Stimulated activated CD4-positive, alpha-beta T cell treated with anti-CD3 and anti-CD28 coated beads, Interleukin-4, amount 100 ng/mL, for 1 hour (primary cell): ENCODE data around the gene SCGB1C2.
"Not testable (repeated sequence)": the region's sequence is repeated elsewhere in the genome, so short reads cannot be mapped to it uniquely, and the experiment has no call there.

Source experiments
- DNase-seq: peaks from one replicate; pipeline ENCODE4 v3.0.0-alpha.2; 2020

The SCGB1C2 gene

GRCh38 chr17:149231-149630, 11.9 kb downstream of the SCGB1C2 start:
- DNase-seq, result no peak

DNA sequence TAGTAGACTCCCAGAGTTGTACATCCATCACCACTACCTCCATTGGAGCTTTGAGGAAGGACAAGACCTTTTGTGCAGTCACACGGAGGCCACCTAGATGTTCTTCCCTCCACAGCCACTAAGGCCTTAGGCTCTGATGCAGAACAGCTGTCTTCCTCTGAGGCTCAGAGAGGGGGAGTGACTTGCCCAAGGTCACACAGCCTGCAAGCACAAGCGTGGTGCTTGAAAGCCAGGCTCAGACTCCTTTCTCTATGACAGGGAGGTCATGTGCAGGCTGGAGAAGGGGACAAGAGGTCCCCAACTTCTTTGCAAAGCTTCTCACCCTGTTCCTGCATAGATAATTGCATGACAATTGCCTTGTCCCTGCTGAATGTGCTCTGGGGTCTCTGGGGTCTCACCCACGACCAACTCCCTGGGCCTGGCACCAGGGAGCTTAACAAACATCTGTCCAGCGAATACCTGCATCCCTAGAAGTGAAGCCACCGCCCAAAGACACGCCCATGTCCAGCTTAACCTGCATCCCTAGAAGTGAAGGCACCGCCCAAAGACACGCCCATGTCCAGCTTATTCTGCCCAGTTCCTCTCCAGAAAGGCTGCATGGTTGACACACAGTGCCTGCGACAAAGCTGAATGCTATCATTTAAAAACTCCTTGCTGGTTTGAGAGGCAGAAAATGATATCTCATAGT, 12.7 kb downstream of the SCGB1C2 start:
- no peak for DNase-seq

DNA sequence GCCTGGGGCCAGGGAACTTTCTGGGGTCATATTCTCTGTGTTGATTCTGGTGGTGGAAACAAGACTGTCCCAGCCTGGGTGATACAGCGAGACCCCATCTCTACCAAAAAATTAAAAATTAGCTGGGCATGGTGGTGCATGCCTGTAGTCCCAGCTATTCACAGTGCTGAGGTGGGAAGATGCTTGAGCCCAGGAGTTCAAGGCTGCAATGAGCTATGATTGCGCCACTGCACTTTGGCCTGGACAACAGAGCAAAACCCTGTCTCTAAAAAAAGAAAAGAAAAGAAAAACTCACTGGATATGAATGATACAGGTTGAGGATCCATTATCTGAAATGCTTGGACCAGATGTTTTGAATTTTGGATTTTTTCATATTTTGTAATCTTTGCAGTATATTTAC, 13.6 kb downstream of the SCGB1C2 start:
- DNase-seq, result no peak

- no peak for DNase-seq
These were observed 14.8 kb downstream of the SCGB1C2 start for GRCh38 chr17:151886-152859.

GRCh38 chr17:152860-153420, 15.6 kb downstream of the SCGB1C2 start:
- no peak for DNase-seq

GRCh38 chr17:153851-154250, 16.5 kb downstream of the SCGB1C2 start:
- DNase-seq, result no peak

- no peak for DNase-seq
These were observed 18.2 kb downstream of the SCGB1C2 start for GRCh38 chr17:155576-155975.

DNA sequence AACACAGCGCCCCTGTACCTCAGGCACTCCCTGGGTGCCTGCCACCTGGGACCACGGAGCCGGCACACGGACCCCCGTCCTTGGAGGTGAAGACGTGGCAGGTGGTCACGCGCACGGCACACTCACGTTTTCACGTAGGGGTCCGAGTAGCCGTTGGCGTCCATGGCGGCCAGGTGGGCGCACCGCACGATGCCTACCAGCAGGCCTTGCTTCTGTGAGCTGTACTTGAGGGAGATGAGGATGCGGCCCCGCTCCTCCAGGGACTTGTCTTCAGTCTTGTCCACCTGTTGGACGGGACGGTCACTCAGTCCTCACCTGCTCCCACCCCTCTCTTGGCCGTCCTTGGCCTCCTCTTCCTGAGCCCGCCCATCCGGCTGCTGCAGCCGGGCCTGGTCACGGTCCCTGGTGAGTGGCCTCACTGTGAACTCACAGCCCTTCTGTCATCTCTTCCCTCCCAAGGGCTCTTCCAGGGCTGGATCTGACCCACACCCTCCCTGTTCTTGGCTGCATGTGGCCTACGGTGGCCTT, 18.8 kb downstream of the SCGB1C2 start:
- no peak for DNase-seq

GRCh38 chr17:156946-157345, 19.6 kb downstream of the SCGB1C2 start:
- no peak for DNase-seq

GRCh38 chr17:157901-158300, 20.5 kb downstream of the SCGB1C2 start:
- DNase-seq, result no peak

GRCh38 chr17:158379-158778, 21.0 kb downstream of the SCGB1C2 start:
- DNase-seq, result no peak

GRCh38 chr17:159609-160008, 22.2 kb downstream of the SCGB1C2 start:
- no peak for DNase-seq

- no peak for DNase-seq
These were observed 23.0 kb downstream of the SCGB1C2 start for GRCh38 chr17:160336-160735.

DNA sequence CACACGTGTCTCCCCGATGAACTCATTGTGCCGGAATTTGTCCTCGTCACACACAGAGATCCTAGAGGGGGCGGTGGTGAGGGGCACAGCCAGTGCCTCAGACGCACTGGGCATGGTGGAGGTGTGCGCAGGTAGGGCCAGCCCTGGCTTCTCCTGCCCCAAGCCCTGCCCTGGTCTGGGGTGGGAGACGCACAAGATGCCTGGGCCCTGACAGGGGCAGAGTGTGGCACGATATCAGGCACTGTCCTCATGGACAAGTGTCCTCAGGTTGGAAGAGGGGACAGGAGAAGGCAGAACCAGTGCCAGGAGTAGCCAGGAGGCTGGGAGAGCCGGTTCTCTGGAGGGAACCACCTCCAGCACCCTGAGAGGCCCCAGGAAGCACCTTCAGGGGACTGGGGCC, 24.1 kb downstream of the SCGB1C2 start:
- DNase-seq, result no peak

DNA sequence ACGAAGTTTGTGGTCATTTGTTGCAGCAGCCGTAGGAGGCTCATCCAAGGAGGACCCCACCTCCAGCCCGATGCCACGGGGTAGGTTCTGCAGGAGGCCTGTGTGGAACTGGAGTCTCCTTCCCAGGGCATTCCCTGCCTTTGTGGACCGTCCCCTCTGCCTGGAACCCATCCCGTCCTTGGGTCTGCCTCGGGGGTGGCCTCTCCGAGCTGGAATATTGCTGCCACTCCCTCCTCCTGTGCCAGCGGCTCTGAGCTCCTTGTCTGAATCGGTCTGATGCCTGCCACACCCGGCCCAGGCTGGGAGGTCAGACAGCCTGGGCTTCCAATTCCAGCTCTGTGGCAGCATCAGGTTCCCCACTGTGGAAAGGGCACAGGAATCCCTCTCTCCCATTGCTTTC, 25.3 kb downstream of the SCGB1C2 start:
- no peak for DNase-seq

- DNase-seq, result no peak
These were observed 26.2 kb downstream of the SCGB1C2 start for GRCh38 chr17:163514-164098.

- no peak for DNase-seq
These were observed 27.2 kb downstream of the SCGB1C2 start for GRCh38 chr17:164303-165235.

DNA sequence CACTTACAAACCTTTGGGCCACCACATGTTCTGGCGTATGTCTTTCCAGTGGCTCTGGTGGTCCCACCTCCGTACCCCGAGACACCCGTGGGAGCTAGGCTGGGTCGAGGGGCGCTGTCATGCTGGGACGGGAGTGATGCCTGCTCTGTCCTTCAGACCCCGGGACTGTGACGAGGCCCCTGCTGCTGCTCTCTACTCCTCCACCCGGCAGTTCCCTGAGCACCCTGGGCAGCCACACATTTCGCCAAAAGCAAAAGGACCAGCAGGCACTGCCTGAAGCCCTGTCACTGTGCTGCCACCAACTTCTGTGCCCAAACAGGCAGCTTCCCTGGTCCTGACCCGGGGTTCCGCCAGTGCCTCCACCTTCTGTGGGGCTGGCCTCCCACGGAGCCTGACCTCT, 28.6 kb downstream of the SCGB1C2 start:
- no peak for DNase-seq

- DNase-seq, result not testable (repeated sequence)
These were observed 31.2 kb downstream of the SCGB1C2 start for GRCh38 chr17:168614-169013.

- DNase-seq, result no peak
These were observed 32.8 kb downstream of the SCGB1C2 start for GRCh38 chr17:170130-170670.

- no peak for DNase-seq
These were observed 34.5 kb downstream of the SCGB1C2 start for GRCh38 chr17:171871-172270.

- DNase-seq, result no peak
These were observed 35.0 kb downstream of the SCGB1C2 start for GRCh38 chr17:172401-172800.
